Measurements from ENCODE around the gene TMEM222.

Gene TMEM222

DNA sequence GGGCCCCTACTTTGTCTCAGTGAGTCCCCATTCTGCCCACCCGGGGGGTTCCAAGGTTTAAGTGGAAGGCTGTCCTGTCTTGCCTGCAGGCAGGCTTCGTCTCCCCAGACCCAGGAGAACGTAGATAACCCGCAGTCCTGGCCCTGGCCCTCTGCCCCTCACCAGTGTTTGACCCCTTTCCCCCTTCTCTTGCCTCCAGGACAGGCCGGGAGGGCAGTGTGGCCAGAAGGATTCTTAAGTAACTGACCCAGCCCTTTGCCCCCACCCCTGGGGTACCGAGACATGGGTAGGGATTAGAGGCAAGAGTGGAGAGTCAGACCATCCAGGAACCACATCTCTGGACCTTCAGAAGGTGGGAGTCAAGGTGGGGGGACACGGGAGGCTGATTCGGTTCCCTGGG is 8.8 kb downstream of the TMEM222 start:
- Histone ChIP-seq H3K4me1 (ENCODE audit: control insufficient read depth, insufficient read depth, low read length) (peaks cover 7% of the 10 kb centered on the region), H3K27me3 (ENCODE audit: control insufficient read depth in 1 of 2, insufficient read depth in 2 of 2, low read length in 2 of 2) (no peaks in the 10 kb centered on the region), H3K9me3 (ENCODE audit: control insufficient read depth in 2 of 2, low read length in 2 of 2) (no peaks in the 10 kb centered on the region), H3K4me3 (ENCODE audit: low read length in 2 of 2) (no peak overlapping the region), H3K36me3 (ENCODE audit: control insufficient read depth in 2 of 2, insufficient read depth in 2 of 2, low read length in 2 of 2) (peaks cover 45 to 57% of the 10 kb centered on the region in 2 donors), H3K27ac (ENCODE audit: low read length) (no peak overlapping the region), H3K9ac (ENCODE audit: low read length in 2 of 2) (no peak overlapping the region)

GRCh38 chr1:27331426-27331825 is 9.5 kb downstream of the TMEM222 start:
- H3K27me3 ChIP-seq (ENCODE audit: control insufficient read depth in 1 of 2, insufficient read depth in 2 of 2, low read length in 2 of 2): no peaks in the 10 kb centered on the region
- H3K9ac ChIP-seq (ENCODE audit: low read length in 2 of 2): no peak overlapping the region
- H3K36me3 ChIP-seq (ENCODE audit: control insufficient read depth in 2 of 2, insufficient read depth in 2 of 2, low read length in 2 of 2): peaks cover 48 to 61% of the 10 kb centered on the region in 2 donors
- no peak overlapping the region for H3K27ac ChIP-seq (ENCODE audit: low read length)
- H3K4me3 ChIP-seq (ENCODE audit: low read length in 2 of 2): no peak overlapping the region
- peaks cover 4% of the 10 kb centered on the region for H3K4me1 ChIP-seq (ENCODE audit: control insufficient read depth, insufficient read depth, low read length)
- no peaks in the 10 kb centered on the region for H3K9me3 ChIP-seq (ENCODE audit: control insufficient read depth in 2 of 2, low read length in 2 of 2)

DNA sequence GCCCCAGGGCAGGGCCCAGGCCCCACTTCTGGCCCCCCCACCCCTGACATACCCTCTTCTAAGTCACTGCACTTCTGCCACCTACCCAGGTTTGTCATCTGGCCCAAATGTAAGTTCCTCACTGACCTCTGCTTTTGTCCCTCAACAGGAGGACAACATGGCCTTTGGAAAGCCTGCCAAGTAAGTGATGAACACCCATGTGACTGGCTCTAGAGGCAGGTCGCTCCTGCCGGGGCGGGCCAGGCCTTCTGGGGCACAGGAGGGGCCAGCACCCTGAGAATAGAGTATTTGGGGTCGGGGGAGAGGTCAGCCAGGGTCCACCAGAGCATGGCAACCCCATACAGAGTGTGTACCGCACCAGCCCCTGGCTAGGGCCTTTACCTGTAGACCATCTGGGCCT is 10.0 kb downstream of the TMEM222 start:
- H3K9me3 ChIP-seq (ENCODE audit: control insufficient read depth in 2 of 2, low read length in 2 of 2): no peaks in the 10 kb centered on the region
- H3K4me1 ChIP-seq (ENCODE audit: control insufficient read depth, insufficient read depth, low read length): peaks cover 2% of the 10 kb centered on the region
- no peak overlapping the region for H3K4me3 ChIP-seq (ENCODE audit: low read length in 2 of 2)
- H3K27ac ChIP-seq (ENCODE audit: low read length): no peak overlapping the region
- H3K27me3 ChIP-seq (ENCODE audit: control insufficient read depth in 1 of 2, insufficient read depth in 2 of 2, low read length in 2 of 2): no peaks in the 10 kb centered on the region
- peaks cover 50 to 61% of the 10 kb centered on the region in 2 donors for H3K36me3 ChIP-seq (ENCODE audit: control insufficient read depth in 2 of 2, insufficient read depth in 2 of 2, low read length in 2 of 2)
- no peak overlapping the region for H3K9ac ChIP-seq (ENCODE audit: low read length in 2 of 2)

DNA sequence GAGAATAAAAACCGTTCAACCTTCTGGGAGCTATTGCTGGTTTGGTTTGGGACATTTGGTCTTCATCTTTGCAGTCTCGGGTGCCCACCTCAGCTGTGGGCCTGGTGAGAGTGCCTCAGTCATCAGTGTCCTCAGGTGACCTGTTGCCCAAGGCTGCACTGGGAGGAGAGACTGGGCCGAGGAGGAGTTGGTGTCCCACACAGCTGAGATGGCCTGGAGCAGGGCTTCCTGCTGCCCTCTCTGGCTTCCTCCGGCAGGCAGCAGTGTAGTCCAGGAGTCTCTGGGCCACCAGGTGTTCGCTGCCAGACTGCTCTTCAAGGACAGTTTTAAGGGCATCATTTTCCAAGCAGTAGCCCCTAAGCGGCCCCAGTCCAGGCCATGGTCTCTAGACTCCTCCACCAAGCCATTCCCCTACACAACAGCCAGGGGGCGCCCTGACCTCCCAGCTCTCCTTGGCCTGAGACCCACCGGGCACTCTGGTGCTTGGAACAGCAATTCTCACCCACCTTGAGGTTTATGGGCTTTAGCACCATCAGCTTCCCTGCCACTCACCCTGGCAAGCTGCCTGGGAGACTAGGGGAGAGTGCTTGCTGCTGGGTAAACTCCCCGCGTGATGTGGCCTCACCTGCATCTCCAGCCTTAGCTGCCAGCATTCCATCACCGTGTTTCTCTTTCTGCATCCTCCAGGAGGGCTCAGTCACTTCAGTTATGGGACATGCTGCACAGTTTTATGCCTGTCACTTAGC is 10.7 kb downstream of the TMEM222 start:
- Histone ChIP-seq H3K36me3 (ENCODE audit: control insufficient read depth in 2 of 2, insufficient read depth in 2 of 2, low read length in 2 of 2) (peaks cover 49 to 58% of the 10 kb centered on the region in 2 donors), H3K27me3 (ENCODE audit: control insufficient read depth in 1 of 2, insufficient read depth in 2 of 2, low read length in 2 of 2) (no peaks in the 10 kb centered on the region), H3K4me1 (ENCODE audit: control insufficient read depth, insufficient read depth, low read length) (peaks cover 2% of the 10 kb centered on the region), H3K9me3 (ENCODE audit: control insufficient read depth in 2 of 2, low read length in 2 of 2) (no peaks in the 10 kb centered on the region), H3K9ac (ENCODE audit: low read length in 2 of 2) (peak overlapping the region in 1 of 2 donors; percentile 21), H3K4me3 (ENCODE audit: low read length in 2 of 2) (no peak overlapping the region), H3K27ac (ENCODE audit: low read length) (no peak overlapping the region)

- Histone ChIP-seq H3K36me3 (ENCODE audit: control insufficient read depth in 2 of 2, insufficient read depth in 2 of 2, low read length in 2 of 2) (peaks cover 49 to 53% of the 10 kb centered on the region in 2 donors), H3K4me3 (ENCODE audit: low read length in 2 of 2) (no peak overlapping the region)
Measured at GRCh38 chr1:27333717-27334279, 11.8 kb downstream of the TMEM222 start.

GRCh38 chr1:27335506-27336422 is 13.8 kb downstream of the TMEM222 start:
- H3K9me3 ChIP-seq (ENCODE audit: control insufficient read depth in 2 of 2, low read length in 2 of 2): no peaks in the 10 kb centered on the region
- peaks cover 44 to 51% of the 10 kb centered on the region in 2 donors for H3K36me3 ChIP-seq (ENCODE audit: control insufficient read depth in 2 of 2, insufficient read depth in 2 of 2, low read length in 2 of 2)
- H3K9ac ChIP-seq (ENCODE audit: low read length in 2 of 2): no peak overlapping the region
- H3K4me1 ChIP-seq (ENCODE audit: control insufficient read depth, insufficient read depth, low read length): no peaks in the 10 kb centered on the region
- H3K27ac ChIP-seq (ENCODE audit: low read length): no peak overlapping the region
- no peak overlapping the region for H3K4me3 ChIP-seq (ENCODE audit: low read length in 2 of 2)
- H3K27me3 ChIP-seq (ENCODE audit: control insufficient read depth in 1 of 2, insufficient read depth in 2 of 2, low read length in 2 of 2): no peaks in the 10 kb centered on the region

More at GRCh38 chr1:27333717-27334279, 11.8 kb downstream of the TMEM222 start:
- Histone ChIP-seq H3K9me3 (ENCODE audit: control insufficient read depth in 2 of 2, low read length in 2 of 2) (no peaks in the 10 kb centered on the region), H3K4me1 (ENCODE audit: control insufficient read depth, insufficient read depth, low read length) (no peaks in the 10 kb centered on the region), H3K9ac (ENCODE audit: low read length in 2 of 2) (no peak overlapping the region), H3K27me3 (ENCODE audit: control insufficient read depth in 1 of 2, insufficient read depth in 2 of 2, low read length in 2 of 2) (no peaks in the 10 kb centered on the region), H3K27ac (ENCODE audit: low read length) (no peak overlapping the region)

DNA sequence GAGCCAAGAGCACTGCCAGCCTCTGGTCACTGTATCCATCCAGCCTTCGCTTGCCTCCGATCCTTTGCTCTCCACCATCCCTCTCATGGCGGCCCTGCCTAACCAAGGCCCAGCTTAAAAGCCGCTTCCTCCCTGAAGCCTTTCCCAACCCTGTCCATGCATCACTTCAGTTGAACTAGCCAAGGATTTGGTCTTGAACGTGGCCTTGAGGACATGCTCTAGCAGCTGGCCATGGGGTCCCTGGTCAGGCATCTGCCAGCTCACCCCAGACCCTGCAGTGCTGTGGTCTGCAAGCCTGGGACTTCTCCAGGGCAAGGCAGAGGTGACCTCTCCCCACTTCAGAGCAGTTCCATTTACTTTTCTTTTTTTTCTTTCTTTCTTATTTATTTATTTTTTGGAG is 14.8 kb downstream of the TMEM222 start:
- no peak overlapping the region for H3K4me3 ChIP-seq (ENCODE audit: low read length in 2 of 2)
- peaks cover 41 to 47% of the 10 kb centered on the region in 2 donors for H3K36me3 ChIP-seq (ENCODE audit: control insufficient read depth in 2 of 2, insufficient read depth in 2 of 2, low read length in 2 of 2)
- no peaks in the 10 kb centered on the region for H3K9me3 ChIP-seq (ENCODE audit: control insufficient read depth in 2 of 2, low read length in 2 of 2)
- no peak overlapping the region for H3K27ac ChIP-seq (ENCODE audit: low read length)
- no peaks in the 10 kb centered on the region for H3K27me3 ChIP-seq (ENCODE audit: control insufficient read depth in 1 of 2, insufficient read depth in 2 of 2, low read length in 2 of 2)
- H3K9ac ChIP-seq (ENCODE audit: low read length in 2 of 2): no peak overlapping the region
- H3K4me1 ChIP-seq (ENCODE audit: control insufficient read depth, insufficient read depth, low read length): peaks cover 3% of the 10 kb centered on the region

DNA sequence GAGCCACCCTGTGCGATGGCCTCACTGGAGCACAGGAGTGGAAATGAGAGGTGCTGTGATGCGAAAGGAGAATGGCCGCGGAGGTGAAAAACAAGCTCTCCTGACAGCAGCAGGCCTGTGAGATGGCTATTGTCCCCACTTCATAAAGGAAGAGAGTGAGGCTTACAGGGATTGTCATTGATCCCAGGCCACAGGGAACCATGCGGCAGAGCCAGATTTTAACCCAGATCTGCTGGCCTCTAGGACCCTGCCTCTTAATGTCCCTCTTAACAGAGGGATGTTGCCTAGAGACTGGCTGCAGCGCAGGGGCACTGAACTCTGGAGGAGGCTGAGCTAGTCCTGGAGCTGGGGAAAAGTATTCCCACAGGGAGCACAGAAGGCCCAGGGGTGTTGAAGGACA is 16.8 kb downstream of the TMEM222 start:
- no peaks in the 10 kb centered on the region for H3K27me3 ChIP-seq (ENCODE audit: control insufficient read depth in 1 of 2, insufficient read depth in 2 of 2, low read length in 2 of 2)
- peaks cover 27 to 30% of the 10 kb centered on the region in 2 donors for H3K36me3 ChIP-seq (ENCODE audit: control insufficient read depth in 2 of 2, insufficient read depth in 2 of 2, low read length in 2 of 2)
- peaks cover 3% of the 10 kb centered on the region for H3K4me1 ChIP-seq (ENCODE audit: control insufficient read depth, insufficient read depth, low read length)
- H3K27ac ChIP-seq (ENCODE audit: low read length): no peak overlapping the region
- peak overlapping the region in 1 of 2 donors; percentile 29 for H3K9ac ChIP-seq (ENCODE audit: low read length in 2 of 2)
- no peak overlapping the region for H3K4me3 ChIP-seq (ENCODE audit: low read length in 2 of 2)
- H3K9me3 ChIP-seq (ENCODE audit: control insufficient read depth in 2 of 2, low read length in 2 of 2): no peaks in the 10 kb centered on the region

GRCh38 chr1:27339213-27339612 is 17.2 kb downstream of the TMEM222 start:
- no peaks in the 10 kb centered on the region for H3K27me3 ChIP-seq (ENCODE audit: control insufficient read depth in 1 of 2, insufficient read depth in 2 of 2, low read length in 2 of 2)
- no peak overlapping the region for H3K4me3 ChIP-seq (ENCODE audit: low read length in 2 of 2)
- H3K27ac ChIP-seq (ENCODE audit: low read length): no peak overlapping the region
- H3K9ac ChIP-seq (ENCODE audit: low read length in 2 of 2): no peak overlapping the region
- peaks cover 22 to 25% of the 10 kb centered on the region in 2 donors for H3K36me3 ChIP-seq (ENCODE audit: control insufficient read depth in 2 of 2, insufficient read depth in 2 of 2, low read length in 2 of 2)
- H3K4me1 ChIP-seq (ENCODE audit: control insufficient read depth, insufficient read depth, low read length): peaks cover 3% of the 10 kb centered on the region
- no peaks in the 10 kb centered on the region for H3K9me3 ChIP-seq (ENCODE audit: control insufficient read depth in 2 of 2, low read length in 2 of 2)

DNA sequence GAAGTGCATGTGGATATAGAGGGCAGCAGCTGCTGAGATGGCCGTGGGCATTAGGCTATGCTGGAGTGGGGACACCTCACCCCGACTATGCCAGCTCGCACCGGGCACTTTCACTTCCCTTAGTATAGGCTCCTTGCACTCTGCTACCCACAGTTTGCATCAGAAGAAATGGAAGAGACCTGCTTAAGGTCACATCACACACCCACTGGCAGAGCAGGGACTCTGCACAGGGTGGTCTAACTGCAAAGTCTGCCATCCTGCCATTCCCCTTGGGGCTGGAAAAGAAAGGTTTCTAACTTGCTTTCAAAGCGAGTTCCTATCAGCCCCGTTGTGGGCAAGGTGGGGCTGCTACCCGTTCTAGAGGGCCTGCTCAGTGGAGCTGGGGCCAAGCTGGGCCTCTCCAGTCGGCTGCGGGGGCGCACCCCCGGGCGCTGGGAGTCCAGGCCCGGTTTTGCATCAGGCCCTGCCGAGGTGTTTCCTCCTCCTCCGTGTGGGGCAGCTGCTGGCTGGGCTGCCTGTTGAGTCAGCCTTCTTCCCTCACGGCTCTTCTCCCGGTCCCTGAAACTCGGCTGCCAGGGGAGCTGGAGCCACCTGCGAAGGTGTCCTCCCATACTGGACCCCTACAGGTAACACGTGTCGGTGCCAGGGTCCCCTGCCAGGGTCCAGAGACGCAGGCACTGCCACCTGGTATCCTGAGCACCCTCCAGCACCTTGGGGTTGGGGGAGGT is 19.7 kb downstream of the TMEM222 start, which contains the start of gene SYTL1:
Gene SYTL1, plus strand, starts transcription at position 498 of the 728 bp plus-strand sequence. CDS start 3,313 bp downstream, outside the sequence.
- peak within 1 kb of the TSS in 1 of 2 donors; percentile 8 for H3K4me3 ChIP-seq (ENCODE audit: low read length in 2 of 2)

More for the DNA sequence above, 19.7 kb downstream of the TMEM222 start, which contains the start of gene SYTL1:
- Histone ChIP-seq H3K27me3 (ENCODE audit: control insufficient read depth in 1 of 2, insufficient read depth in 2 of 2, low read length in 2 of 2) (no peaks in the 10 kb centered on the region), H3K36me3 (ENCODE audit: control insufficient read depth in 2 of 2, insufficient read depth in 2 of 2, low read length in 2 of 2) (peaks cover 2 to 3% of the 10 kb centered on the region in 2 donors), H3K9ac (ENCODE audit: low read length in 2 of 2) (no peak within 1 kb of the TSS), H3K4me1 (ENCODE audit: control insufficient read depth, insufficient read depth, low read length) (peaks cover 3% of the 10 kb centered on the region), H3K27ac (ENCODE audit: low read length) (no peak within 1 kb of the TSS), H3K9me3 (ENCODE audit: control insufficient read depth in 2 of 2, low read length in 2 of 2) (no peaks in the 10 kb centered on the region)

Measured in stomach smooth muscle (tissue), 2 donors.